Activated gamma-delta T cell (primary cell): ENCODE measurements around the gene DNAJC13.
A peak's percentile ranks its signal among the peaks of the same experiment; 100 is the strongest.
"Not testable (repeated sequence)": the region's sequence is repeated elsewhere in the genome, so short reads cannot be mapped to it uniquely, and the experiment has no call there.

Experiments used
- DNase-seq: peaks from one replicate; lab custom pipeline; 2025; lab: John Stamatoyannopoulos, UW
- total RNA-seq, 2 donors: gene quantifications; one replicate each; lab custom pipeline; 2026; lab: John Stamatoyannopoulos, UW

Gene DNAJC13, protein sequence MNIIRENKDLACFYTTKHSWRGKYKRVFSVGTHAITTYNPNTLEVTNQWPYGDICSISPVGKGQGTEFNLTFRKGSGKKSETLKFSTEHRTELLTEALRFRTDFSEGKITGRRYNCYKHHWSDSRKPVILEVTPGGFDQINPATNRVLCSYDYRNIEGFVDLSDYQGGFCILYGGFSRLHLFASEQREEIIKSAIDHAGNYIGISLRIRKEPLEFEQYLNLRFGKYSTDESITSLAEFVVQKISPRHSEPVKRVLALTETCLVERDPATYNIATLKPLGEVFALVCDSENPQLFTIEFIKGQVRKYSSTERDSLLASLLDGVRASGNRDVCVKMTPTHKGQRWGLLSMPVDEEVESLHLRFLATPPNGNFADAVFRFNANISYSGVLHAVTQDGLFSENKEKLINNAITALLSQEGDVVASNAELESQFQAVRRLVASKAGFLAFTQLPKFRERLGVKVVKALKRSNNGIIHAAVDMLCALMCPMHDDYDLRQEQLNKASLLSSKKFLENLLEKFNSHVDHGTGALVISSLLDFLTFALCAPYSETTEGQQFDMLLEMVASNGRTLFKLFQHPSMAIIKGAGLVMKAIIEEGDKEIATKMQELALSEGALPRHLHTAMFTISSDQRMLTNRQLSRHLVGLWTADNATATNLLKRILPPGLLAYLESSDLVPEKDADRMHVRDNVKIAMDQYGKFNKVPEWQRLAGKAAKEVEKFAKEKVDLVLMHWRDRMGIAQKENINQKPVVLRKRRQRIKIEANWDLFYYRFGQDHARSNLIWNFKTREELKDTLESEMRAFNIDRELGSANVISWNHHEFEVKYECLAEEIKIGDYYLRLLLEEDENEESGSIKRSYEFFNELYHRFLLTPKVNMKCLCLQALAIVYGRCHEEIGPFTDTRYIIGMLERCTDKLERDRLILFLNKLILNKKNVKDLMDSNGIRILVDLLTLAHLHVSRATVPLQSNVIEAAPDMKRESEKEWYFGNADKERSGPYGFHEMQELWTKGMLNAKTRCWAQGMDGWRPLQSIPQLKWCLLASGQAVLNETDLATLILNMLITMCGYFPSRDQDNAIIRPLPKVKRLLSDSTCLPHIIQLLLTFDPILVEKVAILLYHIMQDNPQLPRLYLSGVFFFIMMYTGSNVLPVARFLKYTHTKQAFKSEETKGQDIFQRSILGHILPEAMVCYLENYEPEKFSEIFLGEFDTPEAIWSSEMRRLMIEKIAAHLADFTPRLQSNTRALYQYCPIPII (N-terminal part only)
- total RNA-seq, result 133 to 145 reads per million in 2 donors

DNA sequence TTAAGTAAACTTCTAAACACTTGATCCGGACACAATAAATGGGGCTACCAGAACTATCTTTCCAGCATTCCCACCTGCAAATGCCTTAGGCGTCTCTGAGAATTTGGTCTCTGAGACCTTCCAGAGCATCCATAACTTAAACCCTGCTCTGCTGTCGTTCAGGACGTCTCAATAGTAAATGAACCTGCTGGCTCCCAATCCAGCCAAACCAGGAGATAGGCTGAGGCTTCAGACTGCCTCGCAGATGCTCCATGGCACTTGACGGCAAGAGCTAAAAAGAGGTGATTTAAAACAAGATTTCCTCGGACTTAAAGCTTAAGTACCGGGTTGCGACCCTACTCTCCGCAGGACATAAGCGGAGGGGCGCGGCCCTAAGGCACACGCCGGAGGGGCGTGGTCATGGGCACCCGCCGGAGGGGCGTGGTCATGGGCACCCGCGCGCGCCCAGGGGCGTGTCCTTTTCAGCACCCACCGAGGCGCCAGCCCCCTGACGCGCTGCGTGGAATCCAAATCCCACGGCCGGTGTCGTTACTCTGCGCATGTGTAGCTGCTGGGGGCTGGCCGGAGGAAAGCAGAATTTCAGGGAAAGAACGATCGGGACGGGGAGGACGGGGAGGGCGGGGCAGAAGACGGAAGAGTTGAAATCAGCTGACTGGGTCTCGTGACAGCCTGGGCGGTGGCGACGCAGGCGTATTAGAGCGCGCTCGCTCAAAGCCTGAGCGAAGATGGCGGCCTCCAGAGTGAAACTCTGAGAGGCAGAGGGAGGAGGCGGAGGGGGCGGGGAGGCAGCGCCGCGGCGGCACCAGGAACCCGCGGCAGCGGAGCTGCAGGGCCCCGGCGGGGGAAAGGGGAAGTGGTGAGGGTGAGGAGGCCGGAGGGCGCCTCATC lies at the start of gene DNAJC13:
DNAJC13 (plus strand) TSS at position 696 of the 888 bp plus-strand sequence. CDS start 17,049 bp downstream, outside the sequence.
- peak; percentile 78 for DNase-seq

DNA sequence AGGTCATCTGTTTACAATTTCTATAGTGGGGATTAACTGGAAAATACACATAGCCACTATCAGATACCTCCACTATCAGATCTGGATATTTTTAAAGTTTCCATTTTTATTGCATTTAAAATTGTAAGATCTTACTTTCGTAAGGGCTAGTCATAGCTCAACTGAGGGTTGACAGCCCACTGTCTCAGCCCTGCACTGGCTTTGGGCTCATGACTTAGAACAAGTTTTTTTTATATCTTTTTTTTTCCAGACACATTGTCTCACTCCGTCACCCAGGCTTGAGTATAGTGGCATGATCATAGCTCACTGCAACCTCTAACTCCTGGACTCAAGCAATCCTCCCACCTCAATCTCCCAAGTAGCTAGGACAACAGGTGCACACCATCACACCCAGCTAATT lies 48.8 kb upstream of the DNAJC13 start:
- DNase-seq, result no peak

DNA sequence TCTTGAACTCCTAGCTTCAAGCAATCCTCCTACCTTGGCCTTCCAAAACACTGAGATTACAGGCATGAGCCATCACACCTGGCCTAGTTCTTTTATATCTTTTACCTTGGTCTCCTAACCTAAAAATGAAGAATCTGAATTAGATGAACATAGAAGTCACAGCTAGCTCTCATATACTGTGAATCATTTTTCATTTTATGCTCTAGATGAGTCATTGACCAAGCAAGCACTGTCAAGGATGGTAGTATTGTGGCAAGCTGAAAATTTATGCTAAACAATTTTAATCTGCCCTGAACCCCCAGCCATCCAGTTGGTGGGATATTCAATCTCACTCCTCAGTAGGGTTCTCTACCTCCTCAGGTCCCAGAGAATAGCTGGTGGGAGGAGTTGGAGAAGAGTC lies 48.3 kb upstream of the DNAJC13 start:
- no peak for DNase-seq

DNA sequence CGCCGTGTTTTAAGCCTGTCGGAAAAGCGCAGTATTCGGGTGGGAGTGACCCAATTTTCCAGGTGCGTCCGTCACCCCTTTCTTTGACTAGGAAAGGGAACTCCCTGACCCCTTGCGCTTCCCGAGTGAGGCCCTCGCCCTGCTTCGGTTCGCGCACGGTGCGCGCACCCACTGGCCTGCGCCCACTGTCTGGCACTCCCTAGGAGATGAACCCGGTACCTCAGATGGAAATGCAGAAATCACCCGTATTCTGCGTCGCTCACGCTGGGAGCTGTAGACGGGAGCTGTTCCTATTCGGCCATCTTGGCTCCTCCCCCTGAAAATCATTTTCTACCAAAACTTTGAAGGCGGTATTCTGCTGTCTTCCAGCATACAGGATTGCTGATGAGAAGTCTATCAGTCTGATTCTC lies 40.4 kb upstream of the DNAJC13 start:
- DNase-seq, result not testable (repeated sequence)

DNA sequence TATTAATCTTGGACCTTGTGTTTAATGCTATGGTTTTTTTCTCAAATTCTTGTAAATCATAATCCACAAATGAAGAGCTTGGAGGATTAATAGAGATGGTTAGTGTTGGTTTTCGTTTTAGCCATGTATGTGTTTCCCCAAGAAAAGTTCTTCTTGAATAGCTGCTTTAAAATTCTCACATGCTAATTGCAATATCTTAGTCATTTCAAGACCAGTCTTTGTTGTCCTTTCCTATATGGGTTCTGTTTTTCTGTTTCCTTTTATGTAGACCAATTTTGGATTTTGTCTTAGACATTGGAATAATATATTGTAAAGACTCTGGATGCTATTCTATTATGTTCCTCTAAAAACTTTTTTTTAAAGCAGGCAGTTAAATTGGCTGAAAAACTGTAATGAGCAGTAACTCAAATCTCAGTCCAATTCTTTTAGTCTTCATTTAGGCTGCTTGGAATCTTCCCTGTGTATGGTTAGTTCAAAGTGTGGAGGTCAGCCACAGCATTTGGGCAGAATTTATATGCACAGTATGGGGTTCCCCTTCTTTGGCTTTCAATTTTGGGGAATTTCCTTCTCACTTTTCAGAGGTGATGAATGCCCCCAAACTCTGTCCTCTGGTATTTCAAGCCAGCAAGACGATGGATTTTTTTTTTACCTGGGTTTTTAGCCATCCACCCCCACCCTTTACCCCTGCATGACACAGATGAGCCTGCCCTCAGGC lies 39.1 kb upstream of the DNAJC13 start:
- DNase-seq, result no peak

DNA sequence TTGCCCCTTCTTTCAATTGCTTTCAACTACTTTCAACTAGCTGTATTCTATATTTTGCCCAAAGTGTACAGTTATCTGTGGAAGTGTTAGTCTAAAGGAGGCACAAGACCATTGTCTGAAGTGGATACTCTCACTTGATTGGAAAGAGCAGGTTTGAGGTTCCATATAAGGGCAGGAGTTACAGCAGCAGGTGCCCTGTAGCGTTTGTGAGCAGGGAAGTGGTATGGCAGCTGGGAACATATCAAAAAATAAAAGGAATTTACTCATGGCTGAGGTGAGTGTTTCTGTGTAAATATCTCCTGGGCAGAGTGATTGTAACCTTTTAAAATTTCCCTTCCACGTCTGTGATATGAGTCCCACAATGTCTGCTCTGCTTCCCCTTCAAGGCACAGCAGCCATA lies 38.5 kb upstream of the DNAJC13 start:
- DNase-seq, result no peak

DNA sequence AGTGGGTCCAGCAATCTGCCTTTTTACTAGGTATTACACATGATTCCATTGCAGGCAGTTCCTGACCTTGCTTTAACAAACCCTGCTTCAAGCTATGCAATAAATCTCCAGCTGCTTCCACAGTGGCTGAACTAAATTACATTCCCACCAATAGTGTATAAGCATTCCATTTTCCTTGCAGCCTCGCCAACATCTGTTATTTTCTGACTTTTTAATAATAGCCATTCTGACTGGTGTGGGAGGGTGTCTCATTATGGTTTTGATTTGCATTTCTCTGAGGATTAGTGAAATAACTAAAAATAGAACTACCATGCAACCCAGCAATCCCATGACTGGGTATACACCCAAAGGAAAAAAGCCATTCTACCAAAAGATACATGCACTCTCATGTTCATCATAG lies 36.4 kb upstream of the DNAJC13 start:
- DNase-seq, result no peak

DNA sequence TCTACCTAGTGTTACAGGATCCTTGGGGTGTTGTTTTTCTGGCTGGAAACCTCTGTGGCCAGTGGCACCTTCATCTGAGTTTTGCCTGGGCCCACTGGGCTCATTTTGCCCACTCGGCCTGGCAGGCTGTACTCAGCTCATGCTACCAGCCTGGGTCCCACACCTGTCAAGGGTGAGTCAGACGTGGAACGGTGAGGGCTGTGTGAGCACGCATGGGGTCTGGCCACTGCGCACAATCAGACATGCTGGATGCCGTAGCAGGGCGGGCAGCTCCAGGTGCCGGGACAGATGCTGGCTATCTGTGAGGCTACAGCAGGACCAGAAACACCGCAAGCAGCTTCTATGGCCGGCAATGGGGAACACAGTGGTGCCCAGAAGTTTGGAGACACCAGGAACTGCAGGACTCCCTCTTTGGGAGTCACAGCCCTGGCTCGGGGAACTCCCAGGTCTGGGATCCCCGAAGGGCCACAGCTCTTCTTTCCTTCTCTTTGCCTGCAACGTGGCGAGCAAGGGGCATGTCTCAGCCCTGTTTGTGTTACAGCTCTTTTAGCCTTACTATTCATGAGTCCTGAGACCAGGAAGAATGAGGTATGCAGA lies 35.9 kb upstream of the DNAJC13 start:
- no peak for DNase-seq

DNA sequence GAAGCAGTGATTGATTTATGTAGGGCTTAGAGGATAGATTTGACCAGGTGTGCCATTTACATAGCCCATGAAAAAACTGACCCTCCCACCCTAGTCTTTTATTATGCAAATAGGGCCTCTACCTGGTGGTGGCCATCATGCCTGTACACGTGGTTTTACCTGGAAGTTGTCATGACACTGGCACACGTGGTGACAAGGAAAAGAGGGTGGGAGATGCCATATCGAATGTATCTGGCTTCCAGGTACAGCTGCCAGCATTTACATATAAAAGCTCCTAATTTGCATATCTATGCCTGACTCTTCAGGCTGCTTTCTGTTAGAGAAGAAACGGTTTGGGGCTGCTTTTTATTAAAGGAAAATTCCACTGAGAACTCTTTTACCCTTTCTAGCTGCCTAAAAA lies 35.0 kb upstream of the DNAJC13 start:
- no peak for DNase-seq

DNA sequence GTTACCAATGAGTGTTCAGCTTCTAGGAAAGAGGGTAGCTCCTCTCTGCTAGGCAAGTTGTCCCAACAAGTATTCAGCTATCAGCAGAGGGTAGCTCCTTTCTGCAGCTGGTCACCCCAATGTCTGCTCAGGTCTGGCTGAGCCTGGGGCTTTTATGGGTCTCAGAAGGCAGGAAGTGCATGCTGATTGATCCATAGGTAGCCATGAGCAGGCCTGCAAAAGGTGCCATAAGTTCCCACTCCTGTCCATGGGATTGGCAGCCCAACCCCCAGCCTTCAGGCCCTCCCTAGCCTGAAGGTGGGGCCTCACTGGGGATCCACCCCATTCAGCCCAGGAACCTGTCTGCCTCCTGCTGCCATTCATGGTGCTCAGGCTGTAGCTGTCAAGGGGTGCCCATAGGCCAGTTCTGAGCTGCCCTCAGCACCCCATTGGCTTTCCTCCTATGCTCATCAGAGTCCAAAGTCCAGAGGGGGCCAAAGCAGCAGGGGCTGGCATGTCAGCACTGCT lies 34.6 kb upstream of the DNAJC13 start:
- DNase-seq, result no peak

DNA sequence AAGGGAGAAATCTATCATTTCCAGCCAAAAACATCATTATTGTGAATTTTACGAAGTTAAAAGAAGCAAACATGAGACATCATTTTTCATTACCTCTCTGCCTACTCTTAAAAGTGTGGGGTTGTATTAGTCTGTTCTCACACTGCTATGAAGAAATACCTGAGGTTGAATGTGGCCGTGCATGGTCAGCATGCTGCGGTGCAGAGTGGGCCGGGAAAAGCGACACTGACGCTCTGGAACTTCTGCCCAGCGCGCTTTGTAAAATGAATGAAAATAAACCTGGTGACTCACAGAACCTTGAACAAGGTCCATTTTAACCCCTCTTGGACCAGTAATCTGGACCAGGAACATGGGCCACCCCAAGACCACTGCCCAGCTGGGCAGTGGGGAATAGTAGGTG lies 31.0 kb upstream of the DNAJC13 start:
- DNase-seq, result no peak

DNA sequence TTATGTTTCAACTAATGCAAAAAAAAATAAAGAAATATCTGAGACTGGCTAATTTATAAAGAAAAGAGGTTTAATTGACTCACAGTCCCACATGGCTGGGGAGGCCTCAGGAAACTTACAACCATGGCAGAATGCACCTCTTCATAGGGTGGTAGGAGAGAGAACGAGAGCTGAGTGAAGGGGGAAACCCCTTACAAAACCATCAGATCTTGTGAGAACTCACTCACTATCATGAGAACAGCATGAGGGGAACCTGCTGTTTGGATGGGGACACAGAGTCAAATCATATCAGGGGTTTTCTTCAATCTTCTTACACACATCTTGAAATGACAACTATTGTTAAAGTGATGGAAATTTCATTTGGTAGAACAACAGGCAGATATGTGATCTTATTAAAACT lies 24.6 kb upstream of the DNAJC13 start:
- DNase-seq, result not testable (repeated sequence)

DNA sequence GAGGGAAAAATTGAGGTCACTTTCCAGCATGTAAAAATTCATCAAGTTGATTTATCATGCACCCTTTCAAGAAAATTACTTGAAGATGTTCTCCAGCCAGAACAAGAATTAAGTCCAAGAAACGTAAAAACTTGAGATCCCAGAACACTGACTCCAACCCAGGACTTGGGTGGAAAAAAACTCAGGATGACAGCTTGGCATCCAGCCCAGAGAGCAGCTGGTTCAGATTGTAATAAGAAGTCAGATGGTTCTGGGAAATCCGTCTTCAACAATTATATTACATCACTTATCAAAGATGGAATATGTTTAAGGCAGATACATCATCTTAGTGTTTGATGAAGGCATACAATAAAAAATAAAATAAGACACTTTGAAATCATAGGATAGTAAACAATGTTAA lies 23.0 kb upstream of the DNAJC13 start:
- no peak for DNase-seq

DNA sequence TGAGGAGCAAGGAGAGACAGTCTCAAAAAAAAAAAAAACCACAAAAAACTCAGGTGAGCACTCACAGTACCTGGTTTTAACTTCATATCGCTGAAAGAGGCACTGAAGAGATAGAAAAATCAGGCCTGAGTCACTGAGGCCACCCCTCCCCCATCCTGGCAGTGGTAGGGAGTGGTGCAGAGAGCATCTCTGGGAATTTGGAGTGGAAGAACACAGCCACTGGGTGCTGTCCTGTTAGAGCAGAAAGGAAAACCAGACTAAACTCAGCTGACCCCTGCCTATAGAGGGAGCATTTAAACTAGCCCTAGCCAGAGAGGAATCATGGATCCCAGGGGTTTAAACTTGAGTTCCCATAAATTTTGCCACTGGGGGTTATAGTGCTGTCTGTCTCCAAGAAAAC lies 22.2 kb upstream of the DNAJC13 start:
- DNase-seq, result no peak

DNA sequence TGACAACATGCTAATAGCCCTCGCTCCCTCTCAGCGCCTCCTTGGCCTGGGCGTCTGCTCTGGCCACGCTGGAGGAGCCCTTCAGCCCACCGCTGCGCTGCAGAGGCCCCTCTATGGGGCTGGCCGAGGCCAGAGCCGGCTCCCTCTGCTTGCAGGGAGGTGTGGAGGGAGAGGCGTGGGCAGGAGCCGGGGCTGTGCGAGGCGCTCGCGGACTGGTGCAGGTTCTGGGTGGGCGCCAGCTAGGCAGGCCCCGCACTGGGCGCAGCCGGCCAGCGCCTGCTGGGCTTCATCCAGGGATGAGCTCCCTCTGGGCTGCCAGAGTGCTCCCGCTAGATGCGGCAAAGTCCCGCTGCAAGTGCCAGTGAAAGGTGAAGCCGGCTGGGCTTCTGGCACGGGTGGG lies 21.0 kb upstream of the DNAJC13 start:
- no peak for DNase-seq

DNA sequence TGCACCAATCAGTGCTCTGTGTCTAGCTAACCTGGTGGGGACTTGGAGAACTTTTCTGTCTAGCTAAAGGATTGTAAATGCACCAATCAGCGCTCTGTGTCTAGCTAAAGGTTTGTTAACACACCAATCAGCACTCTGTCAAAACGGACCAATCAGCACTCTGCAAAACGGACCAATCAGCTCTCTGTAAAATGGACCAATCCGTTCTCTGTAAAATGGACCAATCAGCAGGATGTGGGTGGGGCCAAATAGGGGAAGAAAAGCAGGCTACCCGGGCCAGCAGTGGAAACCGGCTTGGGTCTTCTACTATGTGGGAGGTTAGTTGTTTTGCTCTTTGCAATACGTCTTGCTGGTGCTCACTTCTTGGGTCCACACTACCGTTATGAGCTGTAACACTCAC lies 20.5 kb upstream of the DNAJC13 start:
- DNase-seq, result not testable (repeated sequence)

DNA sequence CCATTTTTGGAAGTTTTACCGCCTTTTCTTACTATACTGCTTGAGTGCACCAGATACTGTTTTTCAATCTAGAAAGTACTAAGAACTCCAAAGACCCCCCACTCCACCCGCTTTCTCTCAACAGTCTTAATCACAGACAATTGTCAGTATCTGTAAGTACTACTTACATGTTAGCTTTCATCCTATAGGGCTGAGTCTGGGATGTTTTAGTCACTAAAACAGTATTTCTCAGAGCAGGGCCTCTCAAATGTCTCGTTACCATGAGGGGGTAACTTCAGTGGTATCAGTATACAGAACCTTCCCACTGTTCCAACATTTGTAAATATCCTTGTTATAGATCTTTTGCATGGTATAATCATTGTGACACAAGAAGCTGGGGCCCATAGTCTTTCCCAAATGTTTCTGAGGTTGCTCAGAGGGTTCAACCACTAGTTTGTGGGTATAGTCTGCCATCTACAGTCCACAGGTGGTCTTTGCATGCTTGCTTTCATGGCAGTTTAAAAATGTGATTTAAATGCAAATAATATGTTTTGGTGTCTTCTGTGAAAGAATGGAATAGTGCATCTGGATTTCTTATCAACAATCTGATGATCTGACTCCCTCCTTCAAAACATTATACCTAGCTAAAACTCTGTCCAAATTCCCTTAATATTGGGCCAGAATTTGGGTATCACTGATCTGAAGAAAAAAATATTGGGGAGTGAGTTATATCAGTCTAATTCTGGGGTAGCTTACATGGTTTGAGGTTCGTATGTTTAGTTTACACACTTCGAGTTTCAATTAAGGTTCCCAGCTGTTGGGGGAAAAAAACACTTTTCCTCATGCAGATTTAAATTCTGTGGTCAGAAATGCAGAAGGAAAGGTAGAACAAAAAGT lies 18.0 kb upstream of the DNAJC13 start:
- DNase-seq, result no peak

DNA sequence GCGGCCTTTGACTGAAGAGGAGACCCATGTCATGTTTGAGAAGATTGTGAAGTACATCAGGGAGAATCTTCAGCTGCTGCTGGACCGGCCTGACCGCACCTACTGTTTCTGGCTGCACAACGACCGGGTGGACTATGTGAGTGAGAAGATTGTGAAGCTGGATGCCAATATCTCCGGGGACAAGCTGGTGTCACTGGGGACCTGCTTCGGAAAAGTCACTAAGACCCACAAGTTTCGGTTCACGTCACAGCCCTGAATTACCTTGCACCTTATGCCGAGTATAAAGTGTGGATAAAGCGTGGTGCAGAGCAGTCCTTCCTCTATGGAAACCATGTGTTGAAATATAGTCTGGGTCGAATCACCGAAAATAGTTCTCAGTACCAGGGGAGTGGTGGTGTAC lies 16.0 kb upstream of the DNAJC13 start:
- no peak for DNase-seq

DNA sequence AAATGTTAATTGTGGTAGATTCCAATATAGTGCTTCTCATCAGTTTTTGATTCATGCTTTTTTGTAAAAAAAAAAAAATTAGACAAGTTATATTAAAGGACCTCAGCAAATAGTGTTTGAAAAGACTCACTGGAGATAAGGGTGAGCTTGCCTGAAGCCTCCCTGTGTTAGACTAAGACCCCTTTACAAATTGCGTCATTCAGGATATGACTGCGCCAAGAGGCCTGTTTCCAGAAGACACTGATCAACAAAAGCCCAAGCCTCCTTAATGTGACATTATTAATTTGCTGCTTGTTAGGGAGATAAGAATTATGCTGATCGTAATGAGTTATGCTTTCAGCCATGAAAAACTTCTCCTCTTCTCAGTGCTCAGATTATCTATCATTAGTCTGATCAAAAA lies 13.0 kb upstream of the DNAJC13 start:
- DNase-seq, result no peak
